Peyer's patch (tissue), 4 donors: ENCODE measurements around the gene XPNPEP2. TPM values are rescaled to one million over a fixed set of nuclear protein-coding genes. Genes with fewer than 3 reads are reported as not detected.

Source experiments
- DNase-seq, 3 donors: peaks; one replicate each; pipeline ENCODE4 v3.0.0-alpha.2; 2017 to 2019
- H3K27ac ChIP-seq, 4 donors: fragments of 200-600 bp; sonication (generic); one replicate each; pipeline ENCODE4 v1.5.1; 2016 to 2019
- H3K27me3 ChIP-seq, 2 donors: fragments of 200-600 bp; sonication (generic); one replicate each; pipeline ENCODE4 v1.5.1; 2019
- H3K36me3 ChIP-seq, 3 donors: fragments of 200-600 bp; sonication (generic); one replicate each; pipeline ENCODE4 v1.5.1; 2016 to 2019
- H3K4me1 ChIP-seq, 4 donors: fragments of 200-600 bp; sonication (generic); one replicate each; pipeline ENCODE4 v1.5.1; 2016 to 2019
- H3K4me3 ChIP-seq, 4 donors: fragments of 200-600 bp; sonication (generic); 1 replicate in 3 of 4; 2 replicates in 1 of 4; pipeline ENCODE4 v1.5.1; 2016 to 2019; ENCODE audit warnings: mild to moderate bottlenecking in 1 of 4
- H3K9me3 ChIP-seq, 4 donors: fragments of 200-600 bp; sonication (generic); one replicate each; pipeline ENCODE4 v1.5.1; 2016 to 2019; ENCODE audit warnings: mild to moderate bottlenecking in 1 of 4
- CTCF ChIP-seq, 6 experiments: fragments of 450-650 bp in 4 of 6; fragments of 200-600 bp in 2 of 6; sonication (generic) in 1 of 6; IDR thresholded peaks; one replicate each; pipeline ENCODE4 v1.5.1; 2017 to 2019; ENCODE audit warnings: antibody characterized with exemption in 6 of 6, mild to moderate bottlenecking in 3 of 6, moderate library complexity in 1 of 6
- POLR2A ChIP-seq, 2 donors: fragments of 450-650 bp; IDR thresholded peaks; one replicate each; pipeline ENCODE4 v1.5.1; 2017; ENCODE audit warnings: antibody characterized with exemption in 2 of 2, mild to moderate bottlenecking in 2 of 2, moderate library complexity in 2 of 2
- total RNA-seq, 4 donors: library from RNA; depleted of rRNA; stranded (reverse); fragments of >200 nt; gene quantifications; one replicate each; pipeline ENCODE4 v1.1.0, GENCODE V29; 2016

Gene XPNPEP2
- total RNA-seq, 4 donors from 2014 or later, result 5.8 to 875 (median 803) TPM

- no peaks in the 10 kb centered on the region for H3K27me3 ChIP-seq
- no peak overlapping the region for H3K4me3 ChIP-seq
- no peak for DNase-seq
- TF ChIP-seq POLR2A (IDR thresholded peaks at IDR 0.05) (no peak), CTCF (IDR thresholded peaks at IDR 0.05) (no peak)
- no peaks in the 10 kb centered on the region for H3K9me3 ChIP-seq
- H3K36me3 ChIP-seq, result no peaks in the 10 kb centered on the region
- peak overlapping the region in 2 of 4 donors; percentile 46 to 69 for H3K27ac ChIP-seq
- peaks cover 0 to 8% (median 0%) of the 10 kb centered on the region in 4 donors for H3K4me1 ChIP-seq
Observed at GRCh38 chrX:129760155-129760554, 21.4 kb downstream of the XPNPEP2 start.

- TF ChIP-seq CTCF (IDR thresholded peaks at IDR 0.05), result no peak
- TF ChIP-seq POLR2A (IDR thresholded peaks at IDR 0.05), result no peak
- DNase-seq, result no peak
- H3K4me3 ChIP-seq, result no peak overlapping the region
- H3K4me1 ChIP-seq, result peaks cover 0 to 8% (median 0%) of the 10 kb centered on the region in 4 donors
- no peaks in the 10 kb centered on the region for H3K27me3 ChIP-seq
- H3K9me3 ChIP-seq, result no peaks in the 10 kb centered on the region
- H3K36me3 ChIP-seq, result no peaks in the 10 kb centered on the region
- H3K27ac ChIP-seq, result no peak overlapping the region
Observed at GRCh38 chrX:129760981-129761380, 22.2 kb downstream of the XPNPEP2 start.

GRCh38 chrX:129761596-129761995 is 22.8 kb downstream of the XPNPEP2 start:
- Histone ChIP-seq H3K4me3 (no peak overlapping the region), H3K27me3 (no peaks in the 10 kb centered on the region), H3K4me1 (peaks cover 0 to 8% (median 0%) of the 10 kb centered on the region in 4 donors), H3K27ac (no peak overlapping the region), H3K36me3 (no peaks in the 10 kb centered on the region), H3K9me3 (no peaks in the 10 kb centered on the region)
- no peak for TF ChIP-seq CTCF (IDR thresholded peaks at IDR 0.05)
- TF ChIP-seq POLR2A (IDR thresholded peaks at IDR 0.05), result no peak
- no peak for DNase-seq

- Histone ChIP-seq H3K27me3 (no peaks in the 10 kb centered on the region), H3K4me3 (no peak overlapping the region), H3K36me3 (no peaks in the 10 kb centered on the region), H3K9me3 (no peaks in the 10 kb centered on the region), H3K4me1 (peaks cover 0 to 8% (median 0%) of the 10 kb centered on the region in 4 donors), H3K27ac (no peak overlapping the region)
- TF ChIP-seq CTCF (IDR thresholded peaks at IDR 0.05) (no peak), POLR2A (IDR thresholded peaks at IDR 0.05) (no peak)
- DNase-seq, result no peak
Observed at GRCh38 chrX:129762448-129762847, 23.7 kb downstream of the XPNPEP2 start.

GRCh38 chrX:129763666-129764065 is 24.9 kb downstream of the XPNPEP2 start:
- peaks cover 0 to 6% (median 0%) of the 10 kb centered on the region in 4 donors for H3K4me1 ChIP-seq
- H3K27me3 ChIP-seq, result no peaks in the 10 kb centered on the region
- TF ChIP-seq POLR2A (IDR thresholded peaks at IDR 0.05), result no peak
- TF ChIP-seq CTCF (IDR thresholded peaks at IDR 0.05), result no peak
- no peak overlapping the region for H3K4me3 ChIP-seq
- H3K36me3 ChIP-seq, result no peaks in the 10 kb centered on the region
- no peak overlapping the region for H3K27ac ChIP-seq
- no peaks in the 10 kb centered on the region for H3K9me3 ChIP-seq
- DNase-seq, result no peak

GRCh38 chrX:129768186-129768585 is 29.4 kb downstream of the XPNPEP2 start:
- Histone ChIP-seq H3K27ac (peak overlapping the region in 2 of 4 donors; percentile 43 to 74), H3K27me3 (no peaks in the 10 kb centered on the region), H3K9me3 (no peaks in the 10 kb centered on the region), H3K36me3 (no peaks in the 10 kb centered on the region), H3K4me3 (no peak overlapping the region), H3K4me1 (peaks cover 0 to 12% (median 1%) of the 10 kb centered on the region in 4 donors)
- no peak for DNase-seq
- TF ChIP-seq CTCF (IDR thresholded peaks at IDR 0.05), result no peak
- no peak for TF ChIP-seq POLR2A (IDR thresholded peaks at IDR 0.05)
